ENCODE data around the gene GRID1.

GRID1 gene

DNA sequence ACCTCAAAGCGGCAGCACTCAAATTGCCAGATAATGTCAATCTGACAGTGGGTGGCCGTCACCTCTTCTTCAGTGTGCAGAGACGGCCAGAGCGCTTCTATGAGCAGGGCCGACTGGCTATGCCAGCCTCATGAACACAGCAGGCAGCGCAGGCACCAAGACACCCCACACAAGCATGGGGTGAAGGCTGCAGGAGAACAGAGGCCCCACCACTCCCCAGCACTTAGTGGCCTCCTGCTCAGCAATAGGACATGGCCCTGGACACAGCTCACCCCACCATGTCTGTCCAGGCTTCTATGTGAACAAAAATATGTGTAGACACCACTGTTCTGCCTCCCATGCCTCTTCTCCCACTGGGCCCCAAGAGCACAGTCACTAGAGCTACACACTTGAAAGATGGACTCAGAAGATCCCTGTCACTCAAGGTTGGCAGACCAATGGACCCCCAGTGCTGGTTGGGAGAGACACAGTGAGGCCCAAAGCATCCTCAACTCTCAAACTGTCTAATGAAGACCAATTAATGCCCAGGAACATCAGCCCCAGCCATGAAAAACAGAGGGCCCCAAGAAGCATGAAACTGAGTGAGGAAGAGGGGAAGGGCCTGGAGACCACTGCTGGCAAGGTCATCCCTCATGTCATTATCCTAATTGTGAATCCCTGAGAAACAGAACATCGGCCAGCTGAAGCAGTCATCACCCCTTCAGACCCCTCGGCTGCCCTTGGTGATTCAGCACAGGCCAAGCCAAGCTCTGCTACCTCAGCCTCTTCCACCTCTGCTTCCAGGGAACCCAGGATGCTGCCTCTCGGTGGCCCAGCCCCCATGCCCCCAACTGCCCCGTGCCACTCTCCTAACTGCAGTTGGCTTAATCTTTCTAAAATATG, 77.7 kb downstream of the GRID1 start:
- H3K4me1 ChIP-seq (ENCODE audit: insufficient read depth, poor library complexity, severe bottlenecking), result no peaks in the 10 kb centered on the region
- H3K27me3 ChIP-seq (ENCODE audit: insufficient read depth, poor library complexity, severe bottlenecking), result no peaks in the 10 kb centered on the region
- H3K4me3 ChIP-seq (ENCODE audit: severe bottlenecking), result no peak overlapping the region
- no peak overlapping the region for H3K27ac ChIP-seq (ENCODE audit: poor library complexity, severe bottlenecking)
- ATAC-seq (ENCODE audit: low read depth), result no peak
- no peaks in the 10 kb centered on the region for H3K36me3 ChIP-seq (ENCODE audit: low read depth)
- H3K9me3 ChIP-seq (ENCODE audit: severe bottlenecking), result no peaks in the 10 kb centered on the region
- peak; percentile 14 for DNase-seq (ENCODE audit: low spot score)
- TF ChIP-seq, protein P1, sequence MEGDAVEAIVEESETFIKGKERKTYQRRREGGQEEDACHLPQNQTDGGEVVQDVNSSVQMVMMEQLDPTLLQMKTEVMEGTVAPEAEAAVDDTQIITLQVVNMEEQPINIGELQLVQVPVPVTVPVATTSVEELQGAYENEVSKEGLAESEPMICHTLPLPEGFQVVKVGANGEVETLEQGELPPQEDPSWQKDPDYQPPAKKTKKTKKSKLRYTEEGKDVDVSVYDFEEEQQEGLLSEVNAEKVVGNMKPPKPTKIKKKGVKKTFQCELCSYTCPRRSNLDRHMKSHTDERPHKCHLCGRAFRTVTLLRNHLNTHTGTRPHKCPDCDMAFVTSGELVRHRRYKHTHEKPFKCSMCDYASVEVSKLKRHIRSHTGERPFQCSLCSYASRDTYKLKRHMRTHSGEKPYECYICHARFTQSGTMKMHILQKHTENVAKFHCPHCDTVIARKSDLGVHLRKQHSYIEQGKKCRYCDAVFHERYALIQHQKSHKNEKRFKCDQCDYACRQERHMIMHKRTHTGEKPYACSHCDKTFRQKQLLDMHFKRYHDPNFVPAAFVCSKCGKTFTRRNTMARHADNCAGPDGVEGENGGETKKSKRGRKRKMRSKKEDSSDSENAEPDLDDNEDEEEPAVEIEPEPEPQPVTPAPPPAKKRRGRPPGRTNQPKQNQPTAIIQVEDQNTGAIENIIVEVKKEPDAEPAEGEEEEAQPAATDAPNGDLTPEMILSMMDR (IDR thresholded peaks at IDR 0.05; ENCODE audit: poor library complexity, severe bottlenecking), result no peak

DNA sequence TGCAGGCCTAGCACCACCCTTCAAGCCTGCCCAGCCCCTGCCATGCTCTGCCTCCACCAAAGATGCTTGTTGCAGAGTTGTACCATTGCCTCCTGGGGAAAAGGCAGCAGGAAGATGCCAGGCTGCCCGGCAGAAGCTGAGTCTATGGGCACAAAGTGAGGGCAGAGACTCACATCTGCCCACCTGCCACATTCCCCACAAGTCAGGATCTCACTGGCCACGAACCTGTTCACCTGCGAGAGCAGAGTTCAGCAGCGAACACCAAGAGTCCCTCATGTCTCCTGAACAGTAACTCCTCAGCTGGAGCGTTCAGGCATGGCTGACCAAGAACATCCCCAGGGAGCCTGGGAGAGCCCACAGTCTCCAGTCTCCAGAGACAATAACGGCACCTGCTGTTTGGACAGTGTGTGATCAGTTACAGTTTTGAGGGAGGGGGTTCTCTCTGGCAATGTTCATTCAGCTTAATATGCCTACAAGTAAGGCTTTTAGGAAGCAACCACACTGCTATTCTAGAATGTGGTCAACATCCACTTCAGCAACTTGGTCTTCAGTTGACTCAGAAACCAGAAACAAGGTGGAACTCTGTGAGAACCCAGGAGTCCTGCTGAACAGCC, 78.5 kb downstream of the GRID1 start:
- H3K27ac ChIP-seq (ENCODE audit: poor library complexity, severe bottlenecking), result no peak overlapping the region

DNA sequence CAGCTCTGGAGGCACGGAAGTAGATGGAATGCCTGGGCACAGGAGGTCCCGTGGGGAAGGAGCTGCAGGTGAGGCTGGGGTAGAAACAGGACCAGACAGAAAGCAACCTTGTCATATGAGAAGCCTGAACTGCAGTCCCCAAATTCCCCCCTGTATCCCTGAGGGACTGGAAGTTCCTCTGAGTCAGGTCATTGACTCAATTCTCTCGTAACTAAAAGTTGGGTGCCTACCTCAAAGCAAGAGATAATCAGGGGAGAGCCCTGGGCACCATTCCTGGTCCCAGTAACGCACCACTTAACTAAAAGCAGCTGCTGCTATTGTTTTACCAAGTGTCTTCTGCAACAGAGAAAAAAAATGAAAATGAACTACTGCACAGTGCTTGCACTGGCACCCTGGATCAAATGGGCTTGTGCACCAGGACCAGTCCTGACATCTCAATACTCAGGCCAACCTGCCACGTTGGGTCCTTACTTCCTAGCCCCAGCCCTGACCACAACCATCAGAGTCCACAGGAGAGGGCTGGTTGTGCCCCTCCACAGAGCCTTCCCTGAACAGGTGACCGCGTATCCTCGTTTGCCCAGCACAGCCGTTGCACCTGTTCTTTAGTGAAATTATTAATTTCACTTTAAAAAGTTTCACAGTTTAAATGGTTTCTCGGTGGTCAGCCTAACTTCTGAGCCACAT, 79.3 kb downstream of the GRID1 start:
- ATAC-seq (ENCODE audit: low read depth), result no peak
- TF ChIP-seq, protein P1 (IDR thresholded peaks at IDR 0.05; ENCODE audit: poor library complexity, severe bottlenecking), result no peak
- H3K27ac ChIP-seq (ENCODE audit: poor library complexity, severe bottlenecking), result no peak overlapping the region
- H3K4me1 ChIP-seq (ENCODE audit: insufficient read depth, poor library complexity, severe bottlenecking), result no peaks in the 10 kb centered on the region
- H3K36me3 ChIP-seq (ENCODE audit: low read depth), result no peaks in the 10 kb centered on the region
- no peaks in the 10 kb centered on the region for H3K9me3 ChIP-seq (ENCODE audit: severe bottlenecking)
- H3K27me3 ChIP-seq (ENCODE audit: insufficient read depth, poor library complexity, severe bottlenecking), result no peaks in the 10 kb centered on the region
- peak; percentile 15 for DNase-seq (ENCODE audit: low spot score)
- H3K4me3 ChIP-seq (ENCODE audit: severe bottlenecking), result no peak overlapping the region

More for the DNA sequence above, 78.5 kb downstream of the GRID1 start:
- ATAC-seq (ENCODE audit: low read depth) (no peak), DNase-seq (ENCODE audit: low spot score) (peak; percentile 12)
- Histone ChIP-seq H3K4me3 (ENCODE audit: severe bottlenecking) (no peak overlapping the region), H3K36me3 (ENCODE audit: low read depth) (no peaks in the 10 kb centered on the region), H3K9me3 (ENCODE audit: severe bottlenecking) (no peaks in the 10 kb centered on the region), H3K27me3 (ENCODE audit: insufficient read depth, poor library complexity, severe bottlenecking) (no peaks in the 10 kb centered on the region), H3K4me1 (ENCODE audit: insufficient read depth, poor library complexity, severe bottlenecking) (no peaks in the 10 kb centered on the region)
- TF ChIP-seq, protein P1 (IDR thresholded peaks at IDR 0.05; ENCODE audit: poor library complexity, severe bottlenecking), result no peak

DNA sequence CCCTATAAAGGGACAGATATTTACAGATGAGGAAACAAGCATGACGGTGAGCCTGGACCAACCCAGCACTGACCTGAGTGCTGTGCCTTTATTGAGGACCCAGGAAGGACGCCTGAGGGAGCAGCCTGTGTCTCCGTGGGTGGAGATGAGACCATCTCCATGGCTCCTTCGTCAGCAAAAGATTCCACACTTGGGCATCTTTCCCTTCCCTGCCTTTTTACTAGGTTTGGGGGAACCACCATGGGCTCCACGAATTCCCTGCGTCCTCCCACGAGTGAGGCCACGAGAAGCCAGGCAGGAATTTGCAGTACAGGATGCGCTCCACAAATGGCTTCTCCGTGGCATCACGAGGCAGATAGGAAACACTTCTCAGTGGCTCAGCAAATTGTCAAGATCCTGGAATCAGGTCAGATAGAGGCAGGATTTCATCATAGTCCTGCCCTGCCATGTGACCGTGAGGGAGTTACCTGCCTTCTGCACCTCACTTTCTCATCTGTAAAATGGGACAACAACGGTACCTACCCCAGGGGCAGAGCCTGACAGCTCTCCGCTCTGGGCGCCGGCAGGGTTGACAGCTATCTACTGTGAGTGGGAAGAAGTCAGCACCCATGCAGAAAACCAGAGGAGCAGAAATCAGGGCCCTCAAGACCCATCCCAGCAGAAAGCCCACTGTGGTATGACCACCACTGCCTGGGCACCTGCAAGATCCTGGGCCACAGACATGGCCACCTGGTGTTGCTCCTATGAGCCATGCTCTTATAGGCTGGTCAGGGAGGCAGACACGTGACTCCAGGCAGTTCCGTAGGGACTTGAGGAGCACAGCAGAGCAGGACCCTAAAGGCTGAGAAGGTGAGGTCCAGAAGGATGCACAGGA, 80.1 kb downstream of the GRID1 start:
- Histone ChIP-seq H3K9me3 (ENCODE audit: severe bottlenecking) (no peaks in the 10 kb centered on the region), H3K27me3 (ENCODE audit: insufficient read depth, poor library complexity, severe bottlenecking) (no peaks in the 10 kb centered on the region), H3K4me1 (ENCODE audit: insufficient read depth, poor library complexity, severe bottlenecking) (no peaks in the 10 kb centered on the region), H3K36me3 (ENCODE audit: low read depth) (no peaks in the 10 kb centered on the region), H3K4me3 (ENCODE audit: severe bottlenecking) (no peak overlapping the region), H3K27ac (ENCODE audit: poor library complexity, severe bottlenecking) (no peak overlapping the region)
- peak; percentile 27 for DNase-seq (ENCODE audit: low spot score)
- ATAC-seq (ENCODE audit: low read depth), result no peak
- TF ChIP-seq, protein P1 (IDR thresholded peaks at IDR 0.05; ENCODE audit: poor library complexity, severe bottlenecking), result no peak
